PC-9 (cell line): ENCODE results near the gene CNOT10. TPM values are rescaled to one million over a fixed set of nuclear protein-coding genes. Genes with fewer than 3 reads are reported as not detected.
"Not testable (repeated sequence)": the region's sequence is repeated elsewhere in the genome, so short reads cannot be mapped to it uniquely, and the experiment has no call there.

Experiments used
- BruUV-seq: library from RNA; stranded (reverse); fragments of 400-500 nt; replicated peaks from 2 replicates; lab custom pipeline; 2021; lab: Mats Ljungman, UMichigan
- CTCF ChIA-PET: fragments of 300-600 bp; sonication (Branson Sonifier 250); formaldehyde crosslinking; loops from one replicate; lab custom pipeline; 2022; ENCODE audit warnings: antibody characterized with exemption; lab: Charles Lee
- POLR2A ChIA-PET: fragments of 300-600 bp; sonication (Branson Sonifier 250); formaldehyde crosslinking; loops from one replicate; lab custom pipeline; 2022; ENCODE audit warnings: antibody characterized with exemption; ENCODE audit not compliant: unreplicated experiment; lab: Charles Lee
- DNase-seq, 2 experiments: peaks; one replicate each; pipeline versions ENCODE4 v3.0.0 to v3.0.0-alpha.2; 2015 to 2022; ENCODE audit warnings: mixed read lengths in 1 of 2
- H2AFZ ChIP-seq: fragments of 200-600 bp; sonication (generic); 2 replicates; pipeline ENCODE4 v1.8.1; 2017; ENCODE audit warnings: antibody characterized with exemption
- H3F3A ChIP-seq: fragments of 200-600 bp; sonication (generic); 2 replicates; pipeline ENCODE4 v1.8.1; 2017; ENCODE audit warnings: antibody characterized with exemption, mild to moderate bottlenecking, low read depth; ENCODE audit not compliant: insufficient read depth
- H3K27ac ChIP-seq: fragments of 200-600 bp; sonication (generic); 2 replicates; pipeline ENCODE4 v1.6.1; 2016; ENCODE audit warnings: mixed run types
- H3K27me3 ChIP-seq: fragments of 200-600 bp; sonication (generic); 2 replicates; pipeline ENCODE4 v1.6.1; 2016; ENCODE audit warnings: low read depth, mixed run types; ENCODE audit not compliant: insufficient read depth
- H3K36me3 ChIP-seq: fragments of 200-600 bp; sonication (generic); 2 replicates; pipeline ENCODE4 v1.6.1; 2016; ENCODE audit warnings: low read depth, mixed run types
- H3K4me1 ChIP-seq: fragments of 200-600 bp; sonication (generic); replicated peaks from 2 replicates; pipeline ENCODE4 v1.6.1; 2016; ENCODE audit warnings: mixed run types; ENCODE audit not compliant: insufficient read depth
- H3K4me2 ChIP-seq: fragments of 200-600 bp; sonication (generic); 2 replicates; pipeline ENCODE4 v1.6.1; 2017; ENCODE audit warnings: mixed run types
- H3K4me3 ChIP-seq: fragments of 200-600 bp; sonication (generic); 2 replicates; pipeline ENCODE4 v1.6.1; 2016; ENCODE audit warnings: mixed run types
- H3K79me2 ChIP-seq: fragments of 200-600 bp; sonication (generic); 2 replicates; pipeline ENCODE4 v1.6.1; 2017; ENCODE audit warnings: low read depth, mixed run types
- H3K9me2 ChIP-seq: fragments of 200-600 bp; sonication (generic); 2 replicates; pipeline ENCODE4 v1.8.1; 2017; ENCODE audit warnings: mild to moderate bottlenecking; ENCODE audit not compliant: insufficient read depth
- H3K9me3 ChIP-seq: fragments of 200-600 bp; sonication (generic); 2 replicates; pipeline ENCODE4 v1.8.1; 2016; ENCODE audit warnings: low read depth; ENCODE audit not compliant: insufficient read depth
- H4K20me1 ChIP-seq: fragments of 200-600 bp; sonication (generic); 2 replicates; pipeline ENCODE4 v1.8.1; 2017; ENCODE audit not compliant: insufficient read depth
- CTCF ChIP-seq: fragments of 200-600 bp; sonication (generic); conservative IDR thresholded peaks from 2 replicates; pipeline ENCODE4 v1.6.1; 2017; ENCODE audit warnings: mixed run types, antibody characterized with exemption, mild to moderate bottlenecking, moderate library complexity
- EZH2 ChIP-seq: fragments of 200-600 bp; sonication (generic); IDR thresholded peaks from 2 replicates; pipeline ENCODE4 v1.8.0; 2017; ENCODE audit warnings: antibody characterized with exemption, low read depth
- intact Hi-C: fragments of 100-400 bp; cut with micrococcal nuclease; formaldehyde crosslinking; loops from one replicate; pipeline ENCODE4 v1.10.0; 2022; ENCODE audit not compliant: unreplicated experiment
- total RNA-seq: library from RNA; stranded (reverse); gene quantifications from 2 replicates; pipeline ENCODE4 v1.2.3, GENCODE V29; 2021

The CNOT10 gene
- total RNA-seq, 1 experiment from 2014 or later = 43.7 TPM

- BruUV-seq = no TSS peak
- Histone ChIP-seq H3K9me3 (no peaks in the 10 kb centered on the region), H3K27me3 (no peaks in the 10 kb centered on the region), H2AFZ (no peak overlapping the region), H4K20me1 (no peaks in the 10 kb centered on the region), H3K4me2 (no peak overlapping the region), H3K36me3 (no peaks in the 10 kb centered on the region), H3K4me1 (peaks cover 12% of the 10 kb centered on the region), H3K27ac (no peak overlapping the region), H3K4me3 (no peak overlapping the region), H3K79me2 (no peaks in the 10 kb centered on the region), H3F3A (peaks cover 7% of the 10 kb centered on the region; the same call in 1 of the 2 replicates), H3K9me2 (no peaks in the 10 kb centered on the region)
- ChIA-PET POLR2A (no interaction called here), CTCF (no interaction called here)
- intact Hi-C loops = no loop called here
- no peak for DNase-seq
- no peak for TF ChIP-seq CTCF
- TF ChIP-seq EZH2 = no peak
These were observed 112.8 kb downstream of the CNOT10 start for GRCh38 chr3:32797776-32798175.

GRCh38 chr3:32801440-32801839 is 116.5 kb downstream of the CNOT10 start:
- H3K27me3 ChIP-seq, H3K79me2 ChIP-seq, H3K36me3 ChIP-seq, H4K20me1 ChIP-seq, H3K4me1 ChIP-seq, H3K9me2 ChIP-seq, CTCF ChIA-PET, DNase-seq, H3K9me3 ChIP-seq, H3K4me2 ChIP-seq, H3K4me3 ChIP-seq, H3F3A ChIP-seq, H3K27ac ChIP-seq, intact Hi-C loops, H2AFZ ChIP-seq, POLR2A ChIA-PET, BruUV-seq: not testable (repeated sequence)

GRCh38 chr3:32813180-32813579 is 128.2 kb downstream of the CNOT10 start:
- H3K27me3 ChIP-seq = no peaks in the 10 kb centered on the region
- POLR2A ChIA-PET = interaction anchor here (0.7 kb wide), 1 partner anchor 985 kb away, joined by 3 read pairs; the partner anchor contains the start of gene PDCD6IP

More at GRCh38 chr3:32813180-32813579, 128.2 kb downstream of the CNOT10 start:
- CTCF ChIA-PET = no interaction called here
- DNase-seq = no peak
- Histone ChIP-seq H3K4me3 (no peak overlapping the region), H4K20me1 (no peaks in the 10 kb centered on the region), H3K4me1 (no peaks in the 10 kb centered on the region), H3K79me2 (no peaks in the 10 kb centered on the region), H2AFZ (no peak overlapping the region), H3K4me2 (no peak overlapping the region), H3K36me3 (no peaks in the 10 kb centered on the region), H3K9me2 (no peaks in the 10 kb centered on the region), H3K9me3 (no peaks in the 10 kb centered on the region), H3F3A (no peaks in the 10 kb centered on the region), H3K27ac (no peak overlapping the region)
- BruUV-seq = no TSS peak
- TF ChIP-seq CTCF (no peak), EZH2 (no peak)
- intact Hi-C loops = no loop called here
